Measurements from ENCODE around the gene PTPRU.

The PTPRU gene

DNA sequence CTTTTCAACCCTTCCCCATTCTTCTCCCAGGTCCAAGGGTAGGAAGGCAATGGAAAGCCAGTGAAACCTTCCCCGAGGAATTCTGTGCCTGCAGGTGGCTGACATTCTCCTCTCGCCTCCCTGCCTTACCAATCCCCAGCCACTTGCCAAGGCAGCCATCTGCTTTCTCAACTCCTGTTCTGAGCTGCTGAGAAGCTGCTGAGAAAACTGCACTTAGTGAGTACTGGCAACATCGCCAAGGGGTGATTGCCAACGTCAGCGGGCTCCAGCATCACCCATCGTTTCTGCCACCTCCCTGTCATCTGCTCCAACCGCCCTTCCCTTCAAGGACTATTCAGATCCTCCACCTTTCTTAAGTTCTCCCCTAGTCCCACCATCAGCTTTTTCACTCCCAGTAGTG lies 106.0 kb downstream of the PTPRU start:
- no peak for DNase-seq

DNA sequence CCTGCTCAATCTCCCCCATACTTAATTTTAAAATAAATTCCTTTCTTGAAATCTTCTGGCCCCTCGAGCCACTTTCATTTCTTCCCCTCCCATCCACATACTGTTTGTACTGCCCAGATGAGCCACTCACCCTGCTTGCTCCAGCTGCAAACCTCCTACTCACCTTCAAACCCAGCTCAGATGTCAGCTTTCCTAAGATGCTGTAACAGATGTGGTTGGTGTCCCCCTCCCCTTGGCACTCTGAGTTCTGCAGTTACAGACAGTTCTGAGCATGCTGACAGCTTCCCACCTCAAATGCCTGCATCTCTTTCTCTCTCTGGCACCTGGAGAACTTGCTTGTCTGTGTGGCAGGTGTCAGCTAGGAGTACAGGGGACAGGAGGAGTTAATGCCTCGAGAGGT lies 106.7 kb downstream of the PTPRU start:
- no peak for DNase-seq

DNA sequence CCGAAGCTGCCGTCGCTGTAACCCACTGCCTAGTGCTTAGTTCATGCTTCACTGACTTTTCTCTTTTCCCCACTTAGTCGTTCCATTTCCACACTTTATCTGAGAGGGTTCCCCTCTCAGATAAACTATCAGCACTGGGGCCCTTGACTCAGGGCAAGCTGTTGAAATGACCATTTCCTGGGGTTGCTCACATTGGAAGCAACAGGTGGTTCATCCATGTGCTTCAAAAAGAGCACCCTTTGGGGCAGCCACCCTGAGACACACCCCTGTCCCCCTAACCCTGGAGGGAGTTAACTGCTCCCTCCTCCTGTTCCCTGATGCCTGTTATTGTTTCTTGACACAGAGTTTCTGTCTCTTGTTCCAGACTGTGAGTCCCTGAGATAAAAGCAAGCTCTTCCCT lies 107.2 kb downstream of the PTPRU start:
- no peak for DNase-seq

- DNase-seq: no peak
These were observed 107.6 kb downstream of the PTPRU start for GRCh38 chr1:29343908-29344307.

- no peak for DNase-seq
These were observed 108.0 kb downstream of the PTPRU start for GRCh38 chr1:29344336-29344735.

- DNase-seq: no peak
These were observed 110.3 kb downstream of the PTPRU start for GRCh38 chr1:29346576-29346975.

DNA sequence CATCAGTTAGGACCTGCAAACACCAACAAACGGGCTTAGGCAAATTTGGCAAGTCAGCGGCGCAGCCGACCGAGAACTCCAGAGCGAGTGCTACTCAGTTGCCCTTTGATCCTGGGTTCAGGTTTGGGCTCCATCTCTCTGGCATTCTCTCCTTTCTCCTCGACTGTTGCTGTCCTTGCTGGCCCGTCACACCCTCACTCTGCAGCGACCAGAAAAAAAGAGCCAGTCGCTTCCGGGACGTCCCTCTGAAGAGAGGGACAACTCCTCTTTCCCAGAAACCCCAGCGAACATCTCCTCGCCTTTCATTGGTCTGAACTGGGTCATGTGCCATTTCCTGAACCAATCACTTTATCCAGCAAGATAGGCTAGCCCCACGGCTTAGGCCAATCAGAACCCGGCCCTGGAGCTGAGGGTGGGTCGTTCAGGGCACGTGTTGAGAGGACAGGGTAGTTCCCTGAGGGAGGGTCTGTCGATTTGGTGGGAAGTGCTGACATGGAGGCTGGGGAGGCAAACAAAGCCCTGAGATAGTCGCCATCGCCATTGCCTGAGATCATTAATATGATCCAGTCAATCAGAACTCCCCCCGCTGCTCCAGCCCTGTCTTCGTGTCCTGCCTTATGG lies 113.7 kb downstream of the PTPRU start:
- DNase-seq: no peak

- DNase-seq: no peak
These were observed 116.5 kb downstream of the PTPRU start for GRCh38 chr1:29352719-29353420.

DNA sequence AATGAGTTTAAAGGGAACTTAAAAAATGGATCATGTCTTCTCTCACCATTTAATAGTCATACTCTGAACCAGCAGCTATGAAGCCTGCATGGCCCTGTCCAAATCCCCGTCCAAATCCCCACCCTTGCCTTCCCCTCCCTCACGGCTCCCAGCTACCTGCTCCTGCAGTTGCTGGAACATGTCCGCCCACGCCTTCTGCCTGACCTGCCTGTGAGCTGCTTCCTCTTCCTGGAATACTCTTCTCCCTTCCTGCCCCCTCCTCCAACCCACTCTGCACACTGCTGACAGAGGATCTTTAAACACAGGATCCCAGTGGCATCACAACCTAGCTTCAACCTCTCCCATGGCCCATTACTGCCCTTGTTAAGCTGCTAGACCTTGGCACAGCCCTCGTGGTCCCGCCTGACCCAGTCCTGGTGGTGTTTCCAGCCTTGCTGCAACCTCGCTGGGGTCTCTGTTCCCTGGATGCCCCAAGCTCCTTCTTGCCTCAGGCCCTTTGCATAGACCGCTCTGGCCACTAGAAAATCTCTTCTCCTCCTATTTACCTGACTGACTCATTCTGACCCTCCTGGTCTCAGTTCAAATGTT lies 118.3 kb downstream of the PTPRU start:
- DNase-seq: no peak

DNA sequence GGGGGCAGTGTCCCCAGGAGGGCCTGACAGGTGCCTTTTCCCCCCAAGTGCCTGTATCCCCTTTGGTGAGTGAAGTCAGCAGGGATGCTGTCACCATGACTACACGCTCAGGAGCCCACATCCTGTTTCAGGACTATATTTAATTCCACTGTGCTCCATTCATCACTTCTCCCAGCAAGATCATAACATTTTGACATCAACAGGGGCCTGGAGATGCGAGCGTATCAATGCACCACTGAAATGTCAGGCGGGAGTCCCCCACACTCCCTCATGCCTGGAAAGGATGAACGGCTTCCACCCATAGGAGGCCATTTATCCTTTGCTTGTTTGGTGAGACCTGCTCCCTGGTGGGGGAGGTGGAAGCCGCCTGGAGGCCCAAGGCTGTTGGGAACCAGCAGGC lies 119.1 kb downstream of the PTPRU start:
- DNase-seq: no peak

- no peak for DNase-seq
These were observed 120.3 kb downstream of the PTPRU start for GRCh38 chr1:29356663-29357062.

GRCh38 chr1:29357452-29357851 lies 121.1 kb downstream of the PTPRU start:
- DNase-seq: no peak

DNA sequence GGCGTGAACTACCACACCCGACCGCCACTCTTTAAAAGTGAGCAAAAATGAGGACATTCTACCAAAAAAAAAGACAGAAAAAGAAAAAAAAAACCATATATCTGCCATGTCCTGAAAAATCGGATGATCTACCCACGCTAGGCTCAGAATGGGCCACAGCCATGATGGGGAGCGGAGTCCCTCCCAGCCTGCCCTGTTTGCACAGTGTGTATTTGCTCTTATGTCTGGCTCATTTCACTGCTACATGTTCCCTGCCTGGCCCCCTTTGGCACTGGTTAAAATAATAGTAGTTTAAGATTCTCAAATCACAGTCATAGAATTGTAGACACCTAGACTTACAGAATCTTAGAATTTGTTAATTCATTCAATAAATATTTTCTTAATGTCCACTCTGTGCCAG lies 121.9 kb downstream of the PTPRU start:
- DNase-seq: no peak

GRCh38 chr1:29360768-29361167 lies 124.4 kb downstream of the PTPRU start:
- no peak for DNase-seq

DNA sequence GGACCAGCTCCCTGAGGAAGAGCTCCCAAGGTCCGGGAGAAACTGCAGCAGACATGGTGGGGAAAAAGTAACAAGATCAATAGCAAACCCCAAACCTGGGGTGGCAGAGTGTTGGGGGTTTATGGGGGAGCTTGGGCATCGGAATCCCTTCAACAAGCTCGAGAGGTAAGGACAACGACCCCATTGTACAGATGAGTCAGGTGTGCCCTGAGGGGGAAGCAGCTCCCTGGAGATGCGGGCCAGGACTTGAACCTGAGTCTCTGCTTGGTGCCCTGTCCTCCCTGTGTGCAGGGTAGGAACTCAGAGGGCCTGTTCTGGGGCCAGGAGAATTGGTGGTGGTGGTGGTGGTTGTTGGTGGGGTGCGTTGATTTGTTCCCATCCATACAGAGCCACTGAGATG lies 125.4 kb downstream of the PTPRU start:
- DNase-seq: no peak

GRCh38 chr1:29362116-29362515 lies 125.8 kb downstream of the PTPRU start:
- no peak for DNase-seq

- no peak for DNase-seq
These were observed 126.4 kb downstream of the PTPRU start for GRCh38 chr1:29362764-29363163.

- no peak for DNase-seq
These were observed 127.2 kb downstream of the PTPRU start for GRCh38 chr1:29363536-29363935.

- no peak for DNase-seq
These were observed 127.9 kb downstream of the PTPRU start for GRCh38 chr1:29364101-29364678.

DNA sequence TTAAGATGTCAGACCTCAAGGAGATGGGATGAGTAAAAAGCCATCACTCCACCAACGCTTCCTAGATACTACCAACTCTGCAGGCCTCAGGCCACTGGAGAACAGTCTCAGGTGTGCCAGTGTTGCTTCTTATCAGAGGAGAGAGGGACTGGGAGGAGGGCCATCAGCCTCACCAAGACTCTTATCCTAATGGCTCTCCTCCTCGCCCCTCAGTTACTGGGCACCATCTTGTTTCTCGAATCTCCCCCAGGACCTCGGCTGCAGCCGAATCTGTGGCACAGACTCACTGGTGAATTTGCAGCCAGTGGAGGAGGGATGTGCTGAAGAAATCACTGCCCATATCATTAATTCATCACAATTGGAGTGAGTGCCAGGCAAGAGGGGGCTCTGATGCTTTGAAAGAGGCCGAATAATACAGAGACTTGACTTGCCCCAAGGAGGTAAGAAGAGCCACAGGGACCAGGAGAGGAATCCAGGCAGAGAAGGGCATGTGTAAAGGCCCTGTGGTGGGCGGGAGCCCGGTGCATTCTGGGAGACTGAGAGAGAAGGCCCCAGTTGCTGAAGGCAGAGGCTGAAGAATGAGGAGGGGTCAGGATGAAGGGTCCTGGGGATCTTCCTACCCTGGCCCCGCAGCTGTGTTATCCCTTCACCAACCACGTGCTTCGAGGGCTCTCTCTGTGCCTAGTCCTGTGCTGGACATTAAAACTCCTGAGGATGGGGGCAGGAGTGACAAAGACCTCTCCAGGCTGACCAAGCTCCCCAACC lies 129.8 kb downstream of the PTPRU start:
- DNase-seq: no peak

GRCh38 chr1:29368936-29369932 lies 132.9 kb downstream of the PTPRU start:
- DNase-seq: no peak

- no peak for DNase-seq
These were observed 133.7 kb downstream of the PTPRU start for GRCh38 chr1:29370067-29370466.
